Astrocyte of the cerebellum (primary cell): ENCODE results near the gene LDHB.
"Not testable (repeated sequence)": the region's sequence is repeated elsewhere in the genome, so short reads cannot be mapped to it uniquely, and the experiment has no call there.

ENCODE experiments used
- DNase-seq: peaks from one replicate; pipeline ENCODE4 v3.0.0-alpha.2; 2011; ENCODE audit warnings: low read depth
- H3K4me3 ChIP-seq: 2 replicates; pipeline ENCODE4 v1.5.1; 2011; ENCODE audit warnings: mild to moderate bottlenecking, low read depth, low read length, moderate library complexity
- in situ Hi-C: cut with HindIII; loops from 2 replicates; pipeline ENCODE4 v1.10.0; 2017; ENCODE audit warnings: low sequenced_read_pairs
- TF ChIP-seq, protein P1 (sequence below): IDR thresholded peaks from 2 replicates; pipeline ENCODE4 v1.5.1; 2012; ENCODE audit warnings: low read length, low read depth, moderate library complexity, mild to moderate bottlenecking; ENCODE audit errors: missing control alignments

The LDHB gene

DNA sequence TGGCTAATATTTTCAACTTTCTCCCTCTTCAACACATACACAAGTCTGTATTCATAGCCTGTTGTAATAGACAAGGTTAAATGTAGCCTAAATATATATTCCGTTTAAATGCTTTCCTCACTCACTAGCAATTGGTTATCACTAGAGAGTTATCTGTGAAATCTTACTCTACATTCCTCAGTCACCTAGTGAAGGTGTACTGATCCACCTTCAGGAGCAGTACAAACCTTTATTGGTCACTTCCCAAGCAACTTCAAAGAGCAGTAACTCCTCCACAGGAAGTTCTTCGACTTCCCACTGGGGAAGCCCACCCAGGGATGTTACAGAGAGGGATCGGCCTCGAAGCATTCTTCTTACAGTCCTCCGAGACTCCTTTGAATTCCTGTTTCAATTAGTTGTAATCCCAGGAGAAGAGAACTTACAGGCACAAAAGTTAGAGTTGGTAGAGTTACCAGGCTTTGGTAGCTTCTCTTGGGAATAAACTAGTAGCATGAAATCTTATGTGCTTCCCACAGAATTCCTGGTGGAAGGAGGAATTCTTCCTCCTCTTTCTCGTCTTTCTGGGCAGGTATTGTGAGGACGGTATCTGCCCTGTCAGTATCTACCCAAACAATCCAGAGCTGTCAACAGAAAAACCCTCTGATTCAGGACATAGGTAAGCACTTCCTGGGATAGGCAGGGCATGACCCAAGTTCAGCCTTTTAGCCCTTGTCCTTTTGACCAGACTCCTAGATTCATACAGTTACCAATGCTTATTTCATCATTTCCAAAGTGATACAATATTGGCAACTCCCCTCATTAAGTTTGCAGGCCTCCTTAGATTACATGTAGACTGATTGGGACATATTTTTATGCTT, 53.2 kb downstream of the LDHB start, which contains the start of gene GYS2:
TSS of gene GYS2 (minus strand) at position 603 of the 857 bp plus-strand sequence. CDS start at position 348, 255 bp downstream.
- DNase-seq, result no peak
- TF ChIP-seq, protein P1, sequence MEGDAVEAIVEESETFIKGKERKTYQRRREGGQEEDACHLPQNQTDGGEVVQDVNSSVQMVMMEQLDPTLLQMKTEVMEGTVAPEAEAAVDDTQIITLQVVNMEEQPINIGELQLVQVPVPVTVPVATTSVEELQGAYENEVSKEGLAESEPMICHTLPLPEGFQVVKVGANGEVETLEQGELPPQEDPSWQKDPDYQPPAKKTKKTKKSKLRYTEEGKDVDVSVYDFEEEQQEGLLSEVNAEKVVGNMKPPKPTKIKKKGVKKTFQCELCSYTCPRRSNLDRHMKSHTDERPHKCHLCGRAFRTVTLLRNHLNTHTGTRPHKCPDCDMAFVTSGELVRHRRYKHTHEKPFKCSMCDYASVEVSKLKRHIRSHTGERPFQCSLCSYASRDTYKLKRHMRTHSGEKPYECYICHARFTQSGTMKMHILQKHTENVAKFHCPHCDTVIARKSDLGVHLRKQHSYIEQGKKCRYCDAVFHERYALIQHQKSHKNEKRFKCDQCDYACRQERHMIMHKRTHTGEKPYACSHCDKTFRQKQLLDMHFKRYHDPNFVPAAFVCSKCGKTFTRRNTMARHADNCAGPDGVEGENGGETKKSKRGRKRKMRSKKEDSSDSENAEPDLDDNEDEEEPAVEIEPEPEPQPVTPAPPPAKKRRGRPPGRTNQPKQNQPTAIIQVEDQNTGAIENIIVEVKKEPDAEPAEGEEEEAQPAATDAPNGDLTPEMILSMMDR, result no peak
- no peak within 1 kb of the TSS for H3K4me3 ChIP-seq
- in situ Hi-C loops, result no loop called here

DNA sequence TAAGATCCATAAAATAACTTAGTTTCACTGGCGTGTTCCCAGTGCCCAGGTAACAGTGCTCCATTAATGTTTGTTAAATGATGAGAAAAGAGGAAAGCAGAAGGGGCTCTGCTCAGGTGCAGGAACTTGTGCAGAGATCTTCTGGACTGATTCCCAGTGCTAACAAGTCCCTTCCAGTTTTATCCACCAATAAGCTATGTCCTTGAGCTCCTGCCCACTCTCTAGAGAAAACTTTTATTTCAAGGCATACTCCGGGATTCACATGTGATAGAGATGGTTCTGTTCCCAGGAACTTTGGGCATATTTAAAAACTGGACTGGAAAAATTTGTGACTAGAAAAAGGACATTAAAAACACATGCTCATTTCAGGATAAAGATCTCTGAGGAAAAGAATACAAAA, 54.9 kb downstream of the LDHB start:
- no peak for DNase-seq
- in situ Hi-C loops, result no loop called here
- TF ChIP-seq, protein P1, result no peak
- no peak overlapping the region for H3K4me3 ChIP-seq

DNA sequence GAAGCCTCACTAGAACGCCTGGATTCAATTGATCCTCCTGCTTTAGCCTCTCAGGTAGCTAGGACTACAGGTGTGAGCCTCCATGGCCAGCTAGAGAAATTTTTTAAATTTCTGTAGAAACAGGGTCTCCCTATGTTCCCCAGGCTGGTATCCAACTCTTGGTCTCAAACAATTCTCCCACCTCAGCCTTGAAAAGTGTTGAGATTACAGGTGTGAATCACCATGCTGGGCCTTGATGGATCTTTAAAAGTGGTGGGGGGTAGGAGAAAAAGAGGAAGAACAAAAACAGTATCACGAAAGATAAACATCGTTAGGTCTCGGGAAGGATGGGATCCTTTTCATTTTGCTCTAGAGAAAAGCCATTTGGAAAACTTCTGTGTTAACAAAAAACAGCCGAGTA, 57.4 kb downstream of the LDHB start:
- no peak for DNase-seq
- TF ChIP-seq, protein P1, result no peak
- no peak overlapping the region for H3K4me3 ChIP-seq
- in situ Hi-C loops, result no loop called here

DNA sequence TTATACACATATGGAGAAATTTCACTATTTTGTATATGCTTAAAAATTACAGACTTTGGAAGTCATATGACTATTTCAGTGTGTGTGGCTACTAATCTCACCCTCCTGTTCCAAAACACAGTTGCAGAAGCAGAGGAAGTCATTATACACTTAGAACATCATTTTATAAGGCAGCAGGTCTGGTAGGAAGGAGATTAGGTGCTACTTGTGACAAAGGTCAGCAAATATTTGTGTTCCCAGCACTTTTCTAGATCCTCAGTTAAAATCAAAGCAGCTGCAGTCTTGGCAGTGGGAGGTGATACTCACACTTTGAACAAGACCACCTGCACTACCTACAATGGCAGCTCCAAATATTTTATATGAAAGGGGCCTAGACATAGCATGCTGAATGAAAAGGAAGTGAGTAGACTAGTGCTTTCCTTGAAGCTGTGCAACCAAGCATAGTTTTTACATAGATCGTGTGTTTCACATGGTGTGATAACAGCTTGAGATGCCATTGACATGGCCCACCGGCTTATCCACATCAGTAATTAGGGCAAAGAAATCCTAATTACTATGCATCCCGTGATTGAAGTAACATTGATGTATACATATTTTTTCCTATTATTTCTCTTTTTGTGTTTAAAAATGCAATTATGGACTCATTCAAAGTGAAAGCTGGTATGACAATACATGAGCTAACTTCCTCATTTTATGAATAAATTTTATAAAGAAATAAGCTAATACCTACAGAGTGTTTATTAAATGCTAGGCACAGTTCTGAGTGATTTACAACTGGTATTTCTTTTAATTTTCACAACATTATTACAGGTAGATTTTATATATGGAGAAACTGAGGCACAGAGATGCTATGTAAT, 58.3 kb downstream of the LDHB start:
- no peak for DNase-seq
- in situ Hi-C loops, result no loop called here
- no peak overlapping the region for H3K4me3 ChIP-seq
- TF ChIP-seq, protein P1, result no peak

DNA sequence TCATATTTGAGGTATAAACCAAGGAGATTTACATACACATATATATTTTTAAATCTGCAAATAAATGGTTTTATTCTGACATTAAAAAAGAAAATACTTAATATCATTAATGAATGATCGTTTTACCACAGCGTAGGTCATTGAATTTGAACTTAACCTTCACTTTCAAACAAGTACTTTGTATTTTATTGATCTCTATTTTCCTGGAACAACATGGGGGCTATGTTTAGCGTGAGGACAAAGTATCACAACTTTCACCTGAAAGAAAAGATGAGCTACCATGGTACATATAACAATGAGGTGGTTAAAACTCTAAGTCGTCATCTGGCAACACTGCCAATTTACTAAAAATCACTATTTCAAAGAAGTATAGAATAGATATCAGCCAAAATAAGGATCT, 59.0 kb downstream of the LDHB start:
- in situ Hi-C loops, result no loop called here
- no peak overlapping the region for H3K4me3 ChIP-seq
- TF ChIP-seq, protein P1, result no peak
- DNase-seq, result no peak

DNA sequence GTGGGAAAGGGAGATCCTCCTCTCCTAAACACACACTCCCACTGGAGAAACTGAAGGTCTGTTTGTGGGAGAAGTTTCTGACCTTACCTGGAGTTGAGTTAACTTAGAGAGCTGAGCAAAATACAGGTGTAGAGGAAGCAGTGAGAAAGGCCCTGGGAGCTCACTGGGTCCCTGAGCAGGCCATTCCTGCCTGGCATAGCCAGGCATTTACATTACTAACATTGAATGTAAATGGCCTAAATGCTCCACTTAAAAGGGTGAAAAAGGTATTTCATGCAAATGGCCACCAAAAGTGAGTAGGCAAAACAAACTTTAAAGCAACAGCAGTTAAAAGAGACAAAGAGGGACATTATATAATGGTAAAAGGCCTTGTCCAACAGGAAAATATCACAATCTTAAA, 62.3 kb downstream of the LDHB start:
- in situ Hi-C loops, DNase-seq, H3K4me3 ChIP-seq: not testable (repeated sequence)
